Measurements from ENCODE around the gene SPC24.
"Not testable (repeated sequence)": the region's sequence is repeated elsewhere in the genome, so short reads cannot be mapped to it uniquely, and the experiment has no call there.

The SPC24 gene

DNA sequence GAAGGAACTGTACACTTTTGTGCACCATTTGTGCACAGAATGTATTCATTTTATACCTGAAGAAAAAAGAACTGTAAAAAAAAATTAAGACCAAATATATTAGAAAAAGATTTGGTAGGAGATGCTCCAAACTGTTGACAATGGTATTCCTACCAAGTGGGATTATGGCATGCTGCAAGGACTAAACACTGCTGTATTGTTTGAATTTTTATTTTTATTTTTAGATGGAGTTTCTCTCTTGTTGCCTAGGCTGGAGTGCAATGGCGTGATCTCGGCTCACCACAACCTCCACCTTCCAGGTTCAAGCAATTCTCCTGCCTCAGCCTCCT, 4.8 kb upstream of the SPC24 start:
- DNase-seq = not testable (repeated sequence)

DNA sequence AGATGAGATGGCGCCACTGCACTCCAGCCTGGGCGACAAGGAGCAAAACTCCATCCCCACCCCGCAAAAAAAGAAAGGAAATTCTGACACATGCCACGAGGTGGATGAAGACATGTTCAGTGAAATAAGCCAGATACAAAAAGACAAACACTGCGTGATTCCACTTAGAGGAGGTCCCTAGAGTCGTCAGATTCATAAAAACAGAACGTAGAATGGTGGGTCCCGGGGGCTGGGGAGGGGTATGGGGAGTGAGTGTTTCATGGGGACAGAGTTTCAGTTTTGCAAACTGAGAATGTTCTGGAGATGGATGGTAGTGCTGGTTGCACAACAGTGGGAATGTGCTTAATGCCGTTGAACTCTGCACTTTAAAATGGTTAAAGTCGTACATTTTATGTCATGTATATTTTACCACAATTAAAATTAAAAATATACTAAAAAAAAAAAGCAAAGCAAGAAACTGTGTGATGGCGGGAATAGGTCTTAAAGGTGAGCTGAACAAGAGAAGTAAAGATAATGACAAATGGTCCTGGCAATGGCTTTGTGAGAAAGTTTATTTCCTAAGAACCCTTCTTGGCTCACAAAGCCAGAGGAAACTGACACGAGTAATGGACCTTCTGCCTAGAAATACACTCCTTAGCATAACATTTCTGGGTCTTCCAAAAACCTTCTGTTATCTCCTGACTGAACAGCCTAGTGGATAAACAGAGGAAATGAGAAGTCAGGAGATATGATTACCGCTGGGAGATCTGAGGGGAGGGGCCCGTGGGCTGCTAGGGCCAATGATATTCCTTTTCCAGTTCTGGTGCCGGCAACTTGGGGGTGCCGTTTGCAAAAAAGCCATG, 4.2 kb upstream of the SPC24 start:
- no peak for DNase-seq

DNA sequence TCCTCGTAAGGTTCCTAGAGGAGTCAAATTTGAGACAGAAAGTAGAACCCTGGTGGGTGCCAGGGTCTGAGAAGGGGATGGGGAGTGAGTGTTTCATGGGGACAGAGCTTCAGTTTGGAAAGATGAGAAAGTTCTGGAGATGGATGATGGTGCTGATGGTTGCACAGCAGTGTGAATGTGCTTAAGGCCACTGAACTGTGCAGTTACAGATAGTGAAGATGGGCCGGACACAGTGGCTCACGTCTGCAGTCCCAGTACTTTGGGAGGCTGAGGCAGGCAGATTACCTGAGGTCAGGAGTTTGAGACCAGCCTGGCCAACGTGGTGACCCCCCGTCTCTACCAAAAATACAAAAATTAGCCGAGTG, 917 bp downstream of the SPC24 start:
- DNase-seq = no peak

DNA sequence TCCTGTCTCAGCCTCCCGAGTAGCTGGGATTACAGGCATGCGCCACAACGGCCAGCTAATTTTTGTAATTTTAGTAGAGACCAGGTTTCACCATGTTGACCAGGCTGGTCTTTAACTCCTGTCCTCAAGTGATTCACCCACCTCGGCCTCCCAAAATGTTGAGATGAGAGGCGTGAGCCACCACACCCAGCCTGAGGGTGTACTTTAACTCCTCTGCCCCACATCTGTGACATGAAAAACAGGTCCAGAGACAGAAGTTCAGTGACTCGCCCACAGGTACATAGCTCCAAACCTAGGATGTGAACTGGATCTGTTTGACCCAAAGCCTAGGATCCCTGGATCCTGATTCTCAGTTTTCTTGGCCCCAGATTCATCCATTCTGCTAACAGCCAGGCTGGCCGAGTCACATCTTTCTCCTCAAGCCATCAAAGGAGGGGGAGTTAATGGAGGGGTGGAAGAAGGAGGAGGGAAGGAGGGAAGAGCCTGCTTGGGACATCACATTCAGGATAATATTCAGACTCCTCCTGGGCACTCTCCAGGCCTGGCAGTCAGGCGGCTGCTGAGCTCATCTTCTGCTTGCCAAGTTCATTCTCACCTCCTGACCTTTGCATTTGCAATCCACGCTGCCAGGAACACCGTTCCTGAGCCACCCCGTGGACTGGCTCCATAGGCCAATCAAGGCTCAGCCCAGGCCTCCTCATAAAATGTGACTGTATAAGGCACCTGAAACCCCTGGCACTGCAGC, 3.1 kb downstream of the SPC24 start:
- DNase-seq = peak; percentile 49

DNA sequence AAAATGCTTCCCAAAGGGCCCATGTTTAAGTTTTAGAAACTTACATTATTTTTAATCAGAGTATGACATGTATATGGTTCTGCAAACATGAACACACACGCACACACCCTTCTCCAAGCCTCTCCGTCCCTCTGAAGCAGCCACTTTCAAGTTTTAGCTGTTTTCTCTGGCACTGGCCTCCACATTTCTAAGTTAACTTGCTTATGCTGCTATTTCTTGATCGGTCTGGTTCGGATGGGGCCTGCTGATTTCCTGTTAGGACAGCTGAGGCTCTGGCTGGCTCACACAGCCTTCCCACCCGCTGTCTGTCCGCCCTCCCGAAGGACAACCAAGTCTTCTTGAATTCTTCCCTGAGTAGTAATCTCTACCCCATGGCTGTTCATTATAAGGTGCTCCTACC, 4.4 kb downstream of the SPC24 start:
- peak; percentile 82 for DNase-seq

DNA sequence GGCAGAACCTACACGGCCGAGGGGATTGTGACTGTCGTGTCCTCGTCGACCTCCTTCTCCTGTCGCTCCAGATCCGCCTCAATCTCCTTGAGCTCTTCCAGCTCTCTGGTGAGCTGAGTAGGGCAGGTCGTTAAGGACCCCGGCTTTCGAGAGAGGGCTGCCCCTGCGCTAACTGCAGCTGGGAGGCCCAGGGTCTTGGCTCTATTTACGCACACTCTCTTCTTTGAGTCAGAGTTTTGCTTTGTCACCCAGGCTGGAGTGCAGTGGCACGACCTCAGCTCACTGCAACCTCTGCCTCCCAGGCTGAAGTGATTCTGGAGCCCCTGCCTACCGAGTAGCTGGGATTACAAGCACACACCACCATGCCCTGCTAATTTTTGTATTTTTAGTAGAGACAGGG, 7.6 kb downstream of the SPC24 start:
- DNase-seq = no peak

DNA sequence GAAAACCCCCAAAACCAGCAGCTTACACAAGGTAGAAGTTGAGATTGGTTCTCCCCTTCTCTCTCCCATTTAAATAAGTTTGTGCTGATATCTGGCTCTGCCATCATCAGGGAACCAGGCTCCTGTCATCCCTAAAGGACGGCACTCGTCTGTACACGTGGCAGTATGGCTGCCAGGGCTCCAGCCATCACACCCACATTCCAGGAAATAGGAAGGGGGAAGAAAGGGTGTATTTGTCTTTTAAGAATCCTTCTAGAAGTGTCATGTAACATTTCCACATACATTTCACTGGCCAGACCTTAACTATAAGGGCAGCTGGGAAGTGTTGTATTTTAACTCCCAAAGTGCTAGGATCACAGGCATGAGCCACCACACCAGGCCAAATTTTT, 10.1 kb downstream of the SPC24 start:
- DNase-seq = no peak

DNA sequence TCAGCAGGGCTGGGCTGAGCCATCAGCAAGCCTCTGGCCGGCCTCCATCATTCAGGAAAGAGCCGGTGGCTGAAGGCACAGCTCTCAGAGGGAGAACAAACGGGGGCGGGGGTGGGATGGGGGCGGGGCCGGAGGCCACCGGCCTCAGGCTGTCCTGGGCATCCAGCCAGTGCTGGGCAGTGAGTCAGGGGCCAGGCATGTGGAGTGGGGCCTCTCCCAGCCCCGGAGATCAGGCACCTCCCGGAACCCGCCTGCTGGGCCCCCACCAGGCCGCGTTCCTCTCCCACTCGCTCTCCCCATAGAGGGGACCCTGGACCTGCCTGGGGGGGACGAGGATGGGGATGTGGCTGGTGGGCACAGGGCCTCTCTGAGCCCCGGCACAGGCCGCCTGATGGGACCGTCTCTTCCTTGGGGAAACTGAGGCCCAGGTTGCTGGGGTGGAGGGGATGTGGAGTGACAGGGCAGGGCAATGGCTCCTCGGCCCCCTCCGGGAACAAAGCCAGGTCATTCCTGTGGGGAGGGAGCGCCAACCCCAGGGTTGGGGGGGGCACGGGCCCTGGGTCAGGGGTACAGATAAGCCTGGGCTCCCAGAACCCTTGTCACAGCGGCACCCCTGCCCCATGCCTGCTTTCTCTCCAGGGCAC, 12.9 kb downstream of the SPC24 start:
- DNase-seq = peak; percentile 96

DNA sequence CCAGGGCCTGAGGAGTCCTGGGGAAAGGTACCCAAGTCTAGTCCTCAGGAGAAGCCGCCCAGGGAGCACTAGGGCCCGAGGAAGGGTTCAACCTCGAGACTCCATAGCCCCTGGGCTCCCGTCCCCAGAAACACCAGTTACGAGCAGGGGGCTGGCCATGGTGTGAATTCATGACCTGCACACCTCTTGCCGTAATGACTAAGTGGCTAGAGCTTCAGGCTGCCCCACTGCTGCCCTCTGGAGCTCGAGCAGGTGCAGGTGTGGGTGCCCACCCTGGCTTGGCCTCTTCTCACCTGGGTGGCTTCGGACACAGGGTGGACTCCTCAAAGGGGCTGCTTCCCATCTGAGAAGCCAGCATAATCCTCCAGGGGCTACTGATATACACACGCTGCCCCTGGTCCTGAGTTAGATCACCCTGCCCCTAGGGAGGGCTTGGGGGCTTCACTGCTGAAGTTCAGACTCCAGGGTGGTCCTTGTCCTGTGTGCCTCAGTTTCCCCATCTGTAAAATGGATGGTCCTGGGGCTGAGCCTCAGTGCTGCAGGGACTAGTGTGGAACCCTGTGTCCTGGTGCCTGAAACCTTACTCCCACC, 13.6 kb downstream of the SPC24 start:
- DNase-seq = no peak

DNA sequence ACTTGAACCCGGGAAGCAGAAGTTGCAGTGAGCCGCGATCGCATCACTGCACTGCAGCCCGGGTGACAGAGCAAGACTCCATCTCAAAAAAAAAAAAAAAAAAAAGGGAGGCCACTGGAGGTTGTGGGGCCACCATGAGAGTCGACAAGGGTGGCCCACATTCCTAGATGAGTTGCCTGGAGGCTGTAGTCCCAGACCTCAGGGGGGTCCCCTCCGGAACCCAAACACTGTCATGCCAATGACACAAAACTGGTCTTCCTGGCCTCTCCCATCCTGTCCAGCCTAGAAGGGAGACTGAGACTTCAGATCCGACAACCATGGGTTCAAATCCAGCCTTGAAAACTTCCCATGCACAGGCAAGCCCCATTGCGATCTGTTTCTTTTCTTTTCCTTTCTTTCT, 14.7 kb downstream of the SPC24 start:
- DNase-seq = no peak

DNA sequence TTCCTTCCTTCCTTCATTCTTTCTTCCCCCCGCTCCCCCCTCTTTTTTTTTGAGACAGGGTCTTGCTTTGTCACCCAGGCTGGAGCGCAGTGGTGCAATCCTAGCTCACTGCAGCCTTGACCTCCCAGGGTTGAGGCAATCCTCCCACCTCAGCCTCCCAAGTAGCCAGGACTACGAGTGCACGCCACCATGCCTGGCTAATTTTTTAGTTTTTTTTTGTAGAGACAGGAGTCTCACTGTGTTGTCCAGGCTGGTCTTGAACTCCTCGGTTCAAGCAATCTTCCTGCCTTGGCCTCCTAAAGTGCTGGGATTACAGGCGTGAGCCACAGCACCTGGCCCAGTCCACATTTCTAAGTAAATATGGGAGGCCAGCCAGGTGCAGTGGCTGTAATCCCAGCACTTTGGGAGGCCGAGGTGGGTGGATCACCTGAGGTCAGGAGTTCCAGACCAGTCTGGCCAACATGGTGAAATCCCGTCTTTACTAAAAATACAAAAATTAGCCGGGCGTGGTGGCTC, 15.5 kb downstream of the SPC24 start:
- DNase-seq = not testable (repeated sequence)

DNA sequence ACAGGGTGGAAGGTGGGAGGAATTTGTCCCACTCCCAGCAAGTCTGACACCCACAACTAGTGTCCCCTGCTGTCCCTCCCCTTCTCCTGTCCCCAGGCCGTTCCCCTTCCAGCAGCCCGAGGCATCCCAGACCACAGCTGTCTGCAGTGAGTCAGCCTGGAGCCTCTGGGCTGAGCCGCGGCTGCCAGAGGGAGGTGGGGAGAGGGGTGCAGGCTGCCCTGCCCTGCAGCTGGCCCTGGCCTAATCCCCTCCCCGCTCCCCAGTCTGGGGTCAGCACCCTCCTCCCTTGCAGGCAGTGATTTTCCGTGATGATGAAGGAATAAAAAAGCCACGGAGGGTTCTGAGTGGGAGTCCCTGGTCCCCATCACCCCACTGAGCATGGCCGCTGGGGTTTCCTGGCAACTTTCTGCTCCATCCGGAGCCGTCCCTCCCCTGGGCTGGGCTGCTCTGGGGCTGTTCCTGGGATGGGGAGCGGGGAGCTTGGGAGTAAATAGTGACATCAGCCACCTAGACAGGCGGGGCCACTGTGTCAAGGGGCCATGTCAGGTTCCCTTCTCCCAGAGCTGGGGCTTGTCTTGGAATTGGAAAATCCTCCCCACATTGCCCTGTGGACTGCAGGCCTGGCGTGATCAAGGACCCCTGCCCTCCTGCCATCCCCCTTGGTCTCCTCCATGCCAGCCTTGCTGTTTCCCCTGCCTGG, 16.8 kb downstream of the SPC24 start:
- DNase-seq = peak; percentile 91

DNA sequence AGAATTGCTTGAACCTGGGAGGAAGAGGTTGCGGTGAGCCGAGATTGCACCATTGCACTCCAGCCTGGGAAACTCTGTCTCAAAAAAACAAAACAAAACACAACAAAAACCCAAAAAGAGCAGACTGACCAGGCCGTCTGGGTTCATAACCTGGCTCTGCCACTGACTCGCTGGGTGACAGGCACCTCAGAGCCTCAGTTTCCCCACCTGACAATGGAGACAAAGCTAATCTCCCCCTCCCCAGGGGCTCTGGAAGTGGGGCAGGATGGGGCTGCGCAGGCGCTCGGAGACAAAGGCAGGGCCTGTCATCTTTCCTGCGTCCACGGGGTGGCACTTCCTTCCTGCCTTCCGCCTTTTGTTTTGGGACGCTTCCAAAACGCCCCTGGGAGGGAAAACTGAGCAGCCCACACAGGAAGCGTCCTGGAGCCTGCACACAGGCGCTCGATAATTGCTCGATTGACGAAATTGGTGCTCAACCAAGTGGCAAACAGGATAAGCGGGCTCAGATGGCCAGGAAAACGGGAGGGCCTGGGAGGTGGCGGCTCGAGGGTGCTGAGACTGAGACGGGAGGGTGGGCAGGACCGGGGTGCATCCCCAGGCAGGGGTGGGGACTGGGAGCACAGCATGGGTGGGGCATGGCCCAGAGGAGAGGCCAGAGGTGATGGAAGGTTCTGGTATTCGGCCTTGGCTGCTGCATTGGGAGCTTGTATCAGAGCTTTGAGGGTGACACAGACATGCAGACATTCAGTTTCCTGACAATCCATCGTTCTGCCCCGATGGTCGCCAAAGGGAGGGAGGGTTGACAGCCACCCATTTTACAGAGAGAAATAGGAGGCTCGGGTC, 17.8 kb downstream of the SPC24 start:
- DNase-seq = peak; percentile 92

DNA sequence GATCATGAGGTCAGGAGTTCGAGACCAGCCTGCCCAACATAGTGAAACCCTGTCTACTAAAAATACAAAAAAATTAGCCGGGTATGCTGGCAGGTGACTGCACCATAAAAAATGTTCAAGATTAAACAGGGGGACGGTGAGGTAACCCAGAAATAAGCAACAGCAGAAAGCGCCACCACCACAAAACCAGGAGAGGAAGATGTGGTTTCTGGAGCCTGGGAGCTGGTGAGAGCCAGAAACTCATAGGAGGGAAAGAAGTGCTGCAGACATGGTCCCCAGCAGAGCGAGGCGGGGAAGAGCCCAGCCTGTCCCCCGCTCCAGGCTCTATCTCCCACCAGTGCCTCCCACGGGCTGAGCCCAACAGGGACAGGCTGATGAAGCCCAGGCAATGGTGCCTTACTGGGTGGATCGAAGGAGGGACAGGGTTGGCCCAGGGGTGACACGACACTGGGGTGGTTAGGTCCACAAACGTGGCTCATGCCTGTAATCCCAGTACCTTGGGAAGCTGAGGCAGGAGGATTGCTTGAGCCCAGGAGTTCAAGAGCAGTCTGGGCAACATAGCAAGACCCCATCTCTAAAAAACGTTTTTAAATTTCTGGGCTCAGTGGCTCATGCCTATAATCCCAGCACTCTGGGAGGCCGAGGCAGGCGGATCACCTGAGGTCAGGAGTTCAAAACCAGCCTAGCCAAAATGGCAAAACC, 19.0 kb downstream of the SPC24 start:
- no peak for DNase-seq

DNA sequence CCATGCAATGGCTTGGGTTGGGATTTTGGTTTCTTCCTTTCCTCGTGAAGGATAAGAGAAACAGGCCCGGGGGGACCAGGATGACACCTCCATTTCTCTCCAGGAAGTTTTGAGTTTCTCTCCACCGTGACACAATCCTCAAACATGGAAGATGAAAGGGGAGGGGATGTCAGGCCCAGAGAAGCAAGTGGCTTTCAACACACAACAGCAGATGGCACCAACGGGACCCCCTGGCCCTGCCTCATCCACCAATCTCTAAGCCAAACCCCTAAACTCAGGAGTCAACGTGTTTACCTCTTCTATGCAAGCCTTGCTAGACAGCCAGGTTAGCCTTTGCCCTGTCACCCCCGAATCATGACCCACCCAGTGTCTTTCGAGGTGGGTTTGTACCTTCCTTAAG, 24.1 kb downstream of the SPC24 start:
- no peak for DNase-seq

DNA sequence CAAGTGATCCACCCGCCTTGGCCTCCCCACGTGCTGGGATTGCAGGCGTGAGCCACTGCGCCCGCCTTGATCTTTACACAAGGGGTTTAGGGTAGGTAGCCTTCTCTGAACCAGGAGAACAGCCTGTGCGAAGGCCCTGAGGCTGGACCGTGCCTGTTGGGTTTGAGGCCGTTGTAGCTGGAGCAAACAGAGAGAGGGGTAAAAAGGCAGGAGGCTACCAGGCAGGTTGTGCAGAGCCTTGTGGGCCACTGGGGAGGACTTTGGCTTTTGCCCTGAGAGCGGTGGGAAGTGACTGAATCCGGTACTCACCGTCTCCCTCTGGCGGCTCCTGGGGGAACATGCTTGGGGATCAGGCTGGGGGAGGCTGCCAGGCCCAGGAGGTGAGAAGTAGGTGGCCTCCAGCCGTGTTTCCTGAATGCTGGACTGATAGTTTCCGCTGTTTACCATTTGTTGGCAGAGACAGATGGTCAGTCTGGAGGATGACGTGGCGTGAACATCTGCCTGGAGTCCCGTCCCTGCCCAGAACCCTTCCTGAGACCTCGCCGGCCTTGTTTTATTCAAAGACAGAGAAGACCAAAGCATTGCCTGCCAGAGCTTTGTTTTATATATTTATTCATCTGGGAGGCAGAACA, 24.6 kb downstream of the SPC24 start:
- peak; percentile 80 for DNase-seq

DNA sequence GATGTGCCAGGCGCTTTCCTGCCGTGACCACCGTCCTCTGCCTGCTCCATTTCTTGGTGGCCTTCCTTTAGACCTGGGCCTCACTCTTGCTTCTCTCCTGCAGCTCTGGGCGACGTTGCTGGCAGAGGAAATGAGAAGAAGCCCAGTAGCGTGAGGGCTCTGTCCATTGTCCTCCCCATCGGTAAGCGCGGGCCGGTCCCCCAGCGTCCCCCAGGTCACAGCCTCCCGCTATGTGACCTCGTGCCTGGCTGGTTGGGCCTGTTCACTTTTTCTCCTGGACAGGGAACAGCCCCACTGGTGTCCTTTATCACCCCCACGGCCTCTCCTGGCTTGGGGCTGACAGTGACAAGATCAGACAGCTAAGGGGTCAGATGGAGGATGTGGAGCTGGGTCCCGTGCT, 27.7 kb downstream of the SPC24 start:
- no peak for DNase-seq

DNA sequence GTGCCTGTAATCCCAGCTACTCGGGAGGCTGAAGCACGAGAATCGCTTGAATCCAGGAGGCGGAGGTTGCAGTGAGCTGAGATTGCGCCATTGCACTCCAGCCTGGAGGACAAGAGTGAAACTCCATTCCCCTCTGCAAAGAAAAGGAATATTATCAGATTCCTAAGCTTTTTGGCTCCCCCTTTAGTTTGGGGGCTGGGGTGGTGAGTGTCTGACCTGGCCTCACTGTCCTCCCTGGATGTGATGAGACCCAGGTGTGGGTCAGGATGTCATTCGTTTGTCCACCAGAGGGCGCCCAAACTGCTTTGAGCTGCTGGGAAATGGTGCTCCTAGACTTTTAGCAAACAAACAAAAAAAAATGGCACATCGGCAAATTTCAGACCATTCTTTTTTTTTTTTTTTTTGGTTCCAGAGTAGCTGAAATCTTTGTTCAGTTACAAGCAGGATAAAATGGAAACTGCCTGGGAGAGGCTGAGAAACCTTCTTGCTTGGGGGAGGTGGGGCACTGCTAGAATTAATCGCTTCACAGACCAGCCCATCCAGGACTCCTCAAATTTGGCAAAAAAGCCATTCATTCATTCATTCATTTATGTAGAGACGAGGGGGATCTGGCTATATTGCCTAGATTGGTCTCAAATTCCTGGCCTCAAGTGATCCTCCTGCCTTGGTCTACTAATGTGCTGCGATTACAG, 29.4 kb downstream of the SPC24 start:
- DNase-seq = peak; percentile 79

DNA sequence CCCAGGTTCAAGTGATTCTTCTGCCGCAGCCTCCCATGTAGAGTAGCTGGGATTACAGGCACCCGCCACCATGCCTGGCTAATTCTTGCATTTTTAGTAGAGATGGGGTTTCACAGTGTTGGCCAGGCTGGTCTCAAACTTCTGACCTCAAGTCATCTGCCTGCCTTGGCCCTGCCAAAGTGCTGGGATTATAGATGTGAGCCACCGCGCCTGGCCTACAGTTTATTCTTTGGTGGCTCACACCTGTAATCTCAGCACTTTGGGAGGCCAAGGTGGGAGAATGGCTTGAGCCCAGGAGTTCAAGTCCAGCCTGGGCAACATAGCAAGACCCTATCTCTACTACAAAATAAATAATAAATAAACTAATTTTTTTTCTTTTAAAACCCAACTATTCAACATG, 31.4 kb downstream of the SPC24 start:
- DNase-seq = not testable (repeated sequence)

DNA sequence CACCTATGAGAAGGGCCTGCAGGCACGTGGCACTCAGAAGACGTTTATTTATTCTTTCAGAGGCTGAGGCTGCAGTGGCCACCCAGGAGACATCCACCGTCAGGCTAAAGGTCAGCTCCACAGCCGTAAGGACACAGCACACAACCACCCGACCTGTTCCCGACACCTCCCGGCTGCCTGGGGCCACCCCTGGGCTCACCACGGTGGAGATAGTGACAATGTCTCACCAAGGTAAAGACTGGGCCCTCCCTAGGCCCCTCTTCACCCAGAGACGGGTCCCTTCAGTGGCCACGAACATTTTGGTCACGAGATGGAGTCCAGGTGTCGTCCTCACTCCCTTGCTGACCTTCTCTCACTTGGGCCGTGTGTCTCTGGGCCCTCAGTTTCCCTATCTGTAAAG, 32.5 kb downstream of the SPC24 start:
- DNase-seq = no peak

Measured in right hindlimb (tissue), 1 donor.